K562 (cell line): Measurements from ENCODE around the gene NDUFS8. TPM values are rescaled to one million over a fixed set of nuclear protein-coding genes. Genes with fewer than 3 reads are reported as not detected.

Source experiments
- ARID2 ChIP-seq: fragments of 450-650 bp; IDR thresholded peaks from 2 replicates; pipeline ENCODE4 v1.6.1; 2017; ENCODE audit warnings: antibody characterized with exemption, mild to moderate bottlenecking
- ARID3B ChIP-seq: fragments of 250-450 bp; sonication (Bioruptor Pico); IDR thresholded peaks from 2 replicates; pipeline ENCODE4 v1.4.0; 2020; ENCODE audit warnings: borderline replicate concordance
- ATF1 ChIP-seq, 2 experiments: fragments of 450-650 bp in 1 of 2; IDR thresholded peaks; 2 replicates each; pipeline ENCODE4 v1.6.1; 2016; ENCODE audit warnings: missing compliant biosample characterization in 1 of 2, missing genetic modification characterization in 1 of 2
- BMI1 ChIP-seq: fragments of 150-350 bp; IDR thresholded peaks from 2 replicates; pipeline ENCODE4 v1.6.1; 2014; ENCODE audit warnings: low read length
- CEBPG ChIP-seq, 3 experiments: fragments of 200-800 bp in 1 of 3; sonication (Bioruptor generic) in 1 of 3; sonication (generic) in 1 of 3; formaldehyde crosslinking in 1 of 3; IDR thresholded peaks in 2 of 3; conservative IDR thresholded peaks in 1 of 3; 2 replicates each; pipeline versions ENCODE4 v1.6.1 to v1.8.0; 2016 to 2022; ENCODE audit warnings: missing compliant biosample characterization in 2 of 3, missing genetic modification characterization in 2 of 3, mild to moderate bottlenecking in 1 of 3, missing genetic modification reagents in 1 of 3
- DACH1 ChIP-seq: fragments of 450-650 bp; IDR thresholded peaks from 2 replicates; pipeline ENCODE4 v1.6.1; 2018; ENCODE audit not compliant: partially characterized antibody
- ESRRA ChIP-seq: fragments of 450-650 bp; IDR thresholded peaks from 2 replicates; pipeline ENCODE4 v1.6.1; 2014; ENCODE audit warnings: low read depth, mild to moderate bottlenecking, moderate library complexity, borderline replicate concordance
- HIVEP1 ChIP-seq: fragments of 250-450 bp; sonication (Bioruptor Pico); IDR thresholded peaks from 2 replicates; pipeline ENCODE4 v1.4.0; 2020; ENCODE audit warnings: mild to moderate bottlenecking
- HNRNPL ChIP-seq: fragments of 200-400 bp; formaldehyde crosslinking; IDR thresholded peaks from 2 replicates; pipeline ENCODE4 v1.6.1; 2017; ENCODE audit warnings: low read depth, mild to moderate bottlenecking, low read length
- ID3 ChIP-seq, 2 experiments: fragments of 250-450 bp in 1 of 2; fragments of 450-650 bp in 1 of 2; sonication (Bioruptor Pico) in 1 of 2; IDR thresholded peaks; 2 replicates each; pipeline versions ENCODE4 v1.6.1 to v1.8.0; 2016 to 2021; ENCODE audit warnings: mild to moderate bottlenecking in 2 of 2, moderate library complexity in 2 of 2, missing compliant biosample characterization in 1 of 2, missing genetic modification characterization in 1 of 2
- KLF16 ChIP-seq: IDR thresholded peaks from 2 replicates; pipeline ENCODE4 v1.6.1; 2016; ENCODE audit warnings: antibody characterized with exemption
- MNT ChIP-seq, 2 experiments: fragments of 450-650 bp; conservative IDR thresholded peaks; 2 replicates each; pipeline ENCODE4 v1.6.1; 2017; ENCODE audit warnings: mild to moderate bottlenecking in 2 of 2, moderate library complexity in 2 of 2
- MYNN ChIP-seq, 2 experiments: sonication (generic); formaldehyde crosslinking in 1 of 2; IDR thresholded peaks; 2 replicates each; pipeline versions ENCODE4 v1.5.0 to v1.6.1; 2016 to 2020; ENCODE audit warnings: antibody characterized with exemption in 1 of 2, missing genetic modification reagents in 1 of 2
- RUNX1 ChIP-seq: sonication (generic); IDR thresholded peaks from 2 replicates; pipeline ENCODE4 v1.6.1; 2016; ENCODE audit warnings: antibody characterized with exemption, low read depth
- WHSC1 ChIP-seq: IDR thresholded peaks from one replicate; pipeline ENCODE4 v1.6.1; 2012; ENCODE audit warnings: low read length, control low read depth, inconsistent platforms
- ZNF695 ChIP-seq: fragments of 450-650 bp; formaldehyde crosslinking; IDR thresholded peaks from 2 replicates; pipeline ENCODE4 v1.4.0; 2020; ENCODE audit warnings: mild to moderate bottlenecking, moderate library complexity
- ZNF740 ChIP-seq, 3 experiments: fragments of 200-800 bp in 1 of 3; sonication (Bioruptor generic) in 1 of 3; sonication (generic) in 1 of 3; formaldehyde crosslinking in 1 of 3; IDR thresholded peaks; 2 replicates each; pipeline versions ENCODE4 v1.6.1 to v1.8.0; 2016 to 2022; ENCODE audit warnings: mild to moderate bottlenecking in 2 of 3, missing compliant biosample characterization in 2 of 3, missing genetic modification characterization in 2 of 3, missing genetic modification reagents in 1 of 3
- polyA plus RNA-seq, 8 experiments: library from polyadenylated mRNA; depleted of rRNA in 4 of 8; stranded (reverse) in 5 of 8; unstranded in 3 of 8; fragments of >200 nt; fragmentation: Nextera tagmentation in 2 of 8; fragmentation: Illumina TruSeq in 1 of 8; extraction: Ambion mirVana in 2 of 8; extraction: Trizol in 1 of 8; gene quantifications; 2 replicates each; pipeline versions ENCODE4 v1.2.1 to v1.2.3, GENCODE V29; 2011 to 2014; ENCODE audit warnings: inconsistent platforms in 1 of 8, missing spikeins in 1 of 8
- total RNA-seq, 7 experiments: library from RNA; depleted of rRNA in 6 of 7; stranded (reverse); fragments of >200 nt in 6 of 7; fragmentation: Illumina TruSeq in 2 of 7; extraction: Trizol in 2 of 7; gene quantifications; 2 replicates each; pipeline versions ENCODE4 v1.2.1 to v1.2.3, GENCODE V29; 2011 to 2021; ENCODE audit warnings: low replicate concordance in 1 of 7
- TF ChIP-seq, protein P1 (sequence below), 3 experiments: IDR thresholded peaks in 2 of 3; conservative IDR thresholded peaks in 1 of 3; 2 replicates each; pipeline ENCODE4 v1.5.1; 2011 to 2012; ENCODE audit warnings: low read length in 3 of 3, mild to moderate bottlenecking in 3 of 3, control low read depth in 2 of 3, improper control_type of control experiment in 1 of 3, inconsistent platforms in 1 of 3, low read depth in 1 of 3, mixed read lengths in 1 of 3, moderate library complexity in 1 of 3; ENCODE audit not compliant: insufficient read depth in 2 of 3
- TF ChIP-seq, protein P2 (sequence below): fragments of 450-650 bp; IDR thresholded peaks from 2 replicates; pipeline ENCODE4 v1.6.1; 2016; ENCODE audit warnings: antibody characterized with exemption

NDUFS8 gene
- total and polyA plus RNA-seq, 9 of the 15 experiments (the other 6 are each of a cell fraction or from before 2014, with no cell fraction given), result 36.5 to 351 (median 101) TPM

- TF ChIP-seq CEBPG (CRISPR knock-in tag; IDR thresholded peaks at IDR 0.05) (no peak), CEBPG (tag; conservative IDR thresholded peaks at IDR 0.05 in 1 of 2, IDR thresholded peaks at IDR 0.05 in 1 of 2) (no peak), DACH1 (peak; percentile 29), ATF1 (CRISPR knock-in tag; IDR thresholded peaks at IDR 0.05) (no peak), ATF1 (tag; IDR thresholded peaks at IDR 0.05) (peak; percentile 42), ZNF695 (no peak), ESRRA (peak; percentile 79), WHSC1 (no peak), KLF16 (no peak), ZNF740 (CRISPR knock-in tag; IDR thresholded peaks at IDR 0.05) (no peak), ZNF740 (tag; IDR thresholded peaks at IDR 0.05) (peak in 1 of 2 experiments; percentile 58; a peak in 1 of 4 replicates), BMI1 (no peak), MNT (conservative IDR thresholded peaks at IDR 0.05) (no peak), ID3 (CRISPR knock-in tag; IDR thresholded peaks at IDR 0.05) (no peak), ID3 (tag; IDR thresholded peaks at IDR 0.05) (no peak), ARID3B (CRISPR knock-in tag) (no peak), HIVEP1 (CRISPR knock-in tag) (no peak), HNRNPL (no peak), RUNX1 (no peak), MYNN (IDR thresholded peaks at IDR 0.05) (0 out of 2 replicates have a peak, but pooled peaks have one; percentile 28), MYNN (CRISPR knock-in tag; IDR thresholded peaks at IDR 0.05) (no peak), ARID2 (no peak)
- TF ChIP-seq, protein P1, sequence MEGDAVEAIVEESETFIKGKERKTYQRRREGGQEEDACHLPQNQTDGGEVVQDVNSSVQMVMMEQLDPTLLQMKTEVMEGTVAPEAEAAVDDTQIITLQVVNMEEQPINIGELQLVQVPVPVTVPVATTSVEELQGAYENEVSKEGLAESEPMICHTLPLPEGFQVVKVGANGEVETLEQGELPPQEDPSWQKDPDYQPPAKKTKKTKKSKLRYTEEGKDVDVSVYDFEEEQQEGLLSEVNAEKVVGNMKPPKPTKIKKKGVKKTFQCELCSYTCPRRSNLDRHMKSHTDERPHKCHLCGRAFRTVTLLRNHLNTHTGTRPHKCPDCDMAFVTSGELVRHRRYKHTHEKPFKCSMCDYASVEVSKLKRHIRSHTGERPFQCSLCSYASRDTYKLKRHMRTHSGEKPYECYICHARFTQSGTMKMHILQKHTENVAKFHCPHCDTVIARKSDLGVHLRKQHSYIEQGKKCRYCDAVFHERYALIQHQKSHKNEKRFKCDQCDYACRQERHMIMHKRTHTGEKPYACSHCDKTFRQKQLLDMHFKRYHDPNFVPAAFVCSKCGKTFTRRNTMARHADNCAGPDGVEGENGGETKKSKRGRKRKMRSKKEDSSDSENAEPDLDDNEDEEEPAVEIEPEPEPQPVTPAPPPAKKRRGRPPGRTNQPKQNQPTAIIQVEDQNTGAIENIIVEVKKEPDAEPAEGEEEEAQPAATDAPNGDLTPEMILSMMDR (IDR thresholded peaks at IDR 0.05 in 2 of 3, conservative IDR thresholded peaks at IDR 0.05 in 1 of 3; ENCODE audit: insufficient read depth in 2 of 3, low read depth in 1 of 3, low read length in 3 of 3), result no peak; a peak in 1 of 6 replicates
- TF ChIP-seq, protein P2, sequence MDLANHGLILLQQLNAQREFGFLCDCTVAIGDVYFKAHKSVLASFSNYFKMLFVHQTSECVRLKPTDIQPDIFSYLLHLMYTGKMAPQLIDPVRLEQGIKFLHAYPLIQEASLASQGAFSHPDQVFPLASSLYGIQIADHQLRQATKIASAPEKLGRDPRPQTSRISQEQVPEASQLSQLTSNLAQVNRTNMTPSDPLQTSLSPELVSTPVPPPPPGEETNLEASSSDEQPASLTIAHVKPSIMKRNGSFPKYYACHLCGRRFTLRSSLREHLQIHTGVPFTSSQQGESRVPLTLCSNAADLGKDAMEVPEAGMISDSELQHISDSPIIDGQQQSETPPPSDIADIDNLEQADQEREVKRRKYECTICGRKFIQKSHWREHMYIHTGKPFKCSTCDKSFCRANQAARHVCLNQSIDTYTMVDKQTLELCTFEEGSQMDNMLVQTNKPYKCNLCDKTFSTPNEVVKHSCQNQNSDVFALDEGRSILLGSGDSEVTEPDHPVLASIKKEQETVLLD, result no peak
Observed at GRCh38 chr11:68038226-68038717, 7.8 kb downstream of the NDUFS8 start (continued).
